ENCODE measurements around the gene PSMC1.

Gene PSMC1

GRCh38 chr14:90319634-90320541 is 63.5 kb downstream of the PSMC1 start:
- Histone ChIP-seq H2BK5ac (ENCODE audit: low read depth, low read length, poor library complexity, severe bottlenecking) (no peak overlapping the region), H3K4me1 (ENCODE audit: control insufficient read depth, insufficient read depth, low read depth, low read length) (no peaks in the 10 kb centered on the region), H2AFZ (ENCODE audit: low read depth, low read length) (no peak overlapping the region), H3K27ac (ENCODE audit: low read length, poor library complexity, severe bottlenecking) (no peak overlapping the region), H4K91ac (ENCODE audit: low read length) (no peak overlapping the region), H3K4me3 (ENCODE audit: insufficient read depth in 1 of 2, low read depth in 1 of 2, low read length in 2 of 2) (no peak overlapping the region), H2AK5ac (ENCODE audit: low read length, severe bottlenecking) (no peak overlapping the region), H3K79me1 (replicated peaks; ENCODE audit: low read length, poor library complexity, severe bottlenecking) (peaks cover 31% of the 10 kb centered on the region), H3K9me3 (ENCODE audit: control insufficient read depth, low read length) (no peaks in the 10 kb centered on the region), H3K4ac (ENCODE audit: low read depth in 1 of 2, low read length in 2 of 2) (no peak overlapping the region), H4K8ac (ENCODE audit: low read length) (no peak overlapping the region), H2BK15ac (ENCODE audit: low read depth, poor library complexity, severe bottlenecking) (no peak overlapping the region), H3K36me3 (ENCODE audit: control insufficient read depth in 1 of 2, insufficient read depth in 2 of 2, low read depth in 1 of 2, low read length in 2 of 2) (peaks cover 3 to 27% of the 10 kb centered on the region in 2 experiments), H3K14ac (ENCODE audit: low read length in 2 of 2) (no peak overlapping the region), H3K9ac (ENCODE audit: low read length) (no peak overlapping the region), H2BK120ac (ENCODE audit: low read depth, low read length) (no peak overlapping the region), H2BK12ac (ENCODE audit: low read length in 2 of 2) (no peak overlapping the region), H3K23ac (ENCODE audit: low read length in 2 of 2) (no peak overlapping the region), H3K4me2 (ENCODE audit: low read length, poor library complexity, severe bottlenecking) (no peak overlapping the region), H3K27me3 (ENCODE audit: control insufficient read depth in 1 of 2, insufficient read depth in 1 of 2, low read length in 2 of 2) (no peaks in the 10 kb centered on the region), H3K18ac (ENCODE audit: low read depth in 1 of 2, low read length in 2 of 2) (no peak overlapping the region)
- no peak for DNase-seq
- WGBS, result 96% methylated on average over 2 of the region's 6 CpGs

DNA sequence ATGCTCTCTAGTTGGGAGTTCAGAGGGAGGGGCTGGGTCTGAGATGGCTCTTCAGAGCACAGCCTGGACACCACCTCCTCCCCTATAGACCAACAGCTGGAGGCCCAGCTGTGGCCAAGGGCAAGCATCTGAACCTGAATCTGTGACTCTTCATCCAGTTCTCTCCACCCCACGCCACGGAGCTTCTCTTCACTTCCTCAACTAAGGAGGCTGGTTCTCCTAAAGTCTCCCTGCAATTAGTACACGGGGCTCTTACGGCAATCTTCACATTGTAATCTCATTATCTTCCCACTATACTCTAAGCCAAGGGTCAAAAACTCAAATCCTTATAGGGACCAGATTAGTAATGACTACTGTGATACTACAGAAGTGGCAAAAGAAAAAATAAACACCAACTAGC is 65.5 kb downstream of the PSMC1 start:
- Histone ChIP-seq H3K9me3 (ENCODE audit: control insufficient read depth, low read length) (no peaks in the 10 kb centered on the region), H4K8ac (ENCODE audit: low read length) (no peak overlapping the region), H3K14ac (ENCODE audit: low read length in 2 of 2) (no peak overlapping the region), H3K27ac (ENCODE audit: low read length, poor library complexity, severe bottlenecking) (no peak overlapping the region), H3K23ac (ENCODE audit: low read length in 2 of 2) (no peak overlapping the region), H3K36me3 (ENCODE audit: control insufficient read depth in 1 of 2, insufficient read depth in 2 of 2, low read depth in 1 of 2, low read length in 2 of 2) (peaks cover 2 to 11% of the 10 kb centered on the region in 2 experiments), H3K27me3 (ENCODE audit: control insufficient read depth in 1 of 2, insufficient read depth in 1 of 2, low read length in 2 of 2) (no peaks in the 10 kb centered on the region), H3K4ac (ENCODE audit: low read depth in 1 of 2, low read length in 2 of 2) (no peak overlapping the region), H3K9ac (ENCODE audit: low read length) (no peak overlapping the region), H3K4me3 (ENCODE audit: insufficient read depth in 1 of 2, low read depth in 1 of 2, low read length in 2 of 2) (no peak overlapping the region), H3K18ac (ENCODE audit: low read depth in 1 of 2, low read length in 2 of 2) (no peak overlapping the region), H3K79me1 (replicated peaks; ENCODE audit: low read length, poor library complexity, severe bottlenecking) (peaks cover 35% of the 10 kb centered on the region), H3K4me2 (ENCODE audit: low read length, poor library complexity, severe bottlenecking) (no peak overlapping the region), H3K4me1 (ENCODE audit: control insufficient read depth, insufficient read depth, low read depth, low read length) (no peaks in the 10 kb centered on the region), H2BK5ac (ENCODE audit: low read depth, low read length, poor library complexity, severe bottlenecking) (no peak overlapping the region), H2BK120ac (ENCODE audit: low read depth, low read length) (no peak overlapping the region), H2BK15ac (ENCODE audit: low read depth, poor library complexity, severe bottlenecking) (no peak overlapping the region), H2AFZ (ENCODE audit: low read depth, low read length) (no peak overlapping the region), H4K91ac (ENCODE audit: low read length) (no peak overlapping the region), H2BK12ac (ENCODE audit: low read length in 2 of 2) (no peak overlapping the region), H2AK5ac (ENCODE audit: low read length, severe bottlenecking) (no peak overlapping the region)
- no peak for DNase-seq
- 96% methylated on average over 4 of the region's 4 CpGs for WGBS

Measured in mesenchymal stem cell (in vitro differentiated cells and primary cell).